HepG2 (cell line): ENCODE data around the gene ETFA. TPM values are rescaled to one million over a fixed set of nuclear protein-coding genes. Genes with fewer than 3 reads are reported as not detected.

Source experiments
- CBX5 ChIP-seq: sonication (generic); formaldehyde crosslinking; IDR thresholded peaks from 2 replicates; pipeline ENCODE4 v1.4.0; 2020; ENCODE audit warnings: missing genetic modification reagents, borderline replicate concordance
- DMAP1 ChIP-seq: IDR thresholded peaks from 2 replicates; pipeline ENCODE4 v1.6.1; 2016
- HNF4G ChIP-seq, 2 experiments: sonication (generic) in 1 of 2; formaldehyde crosslinking in 1 of 2; IDR thresholded peaks; 2 replicates each; pipeline versions ENCODE4 v1.4.0 to v1.6.1; 2011 to 2020; ENCODE audit warnings: borderline replicate concordance in 2 of 2, low read depth in 2 of 2, mild to moderate bottlenecking in 2 of 2, low read length in 1 of 2, missing genetic modification reagents in 1 of 2, moderate library complexity in 1 of 2
- NFIC ChIP-seq: IDR thresholded peaks from 2 replicates; pipeline ENCODE4 v1.6.1; 2012; ENCODE audit warnings: mild to moderate bottlenecking, low read length, inconsistent platforms
- PAX8 ChIP-seq: sonication (generic); formaldehyde crosslinking; IDR thresholded peaks from 2 replicates; pipeline ENCODE4 v1.8.0; 2022; ENCODE audit warnings: mild to moderate bottlenecking, missing genetic modification reagents, borderline replicate concordance
- PRDM4 ChIP-seq: sonication (generic); formaldehyde crosslinking; IDR thresholded peaks from 2 replicates; pipeline ENCODE4 v1.9.0; 2021; ENCODE audit warnings: missing genetic modification reagents, borderline replicate concordance
- SIN3A ChIP-seq: IDR thresholded peaks from 2 replicates; pipeline ENCODE4 v1.6.1; 2011; ENCODE audit warnings: low read depth, mild to moderate bottlenecking, control low read depth, low read length, borderline replicate concordance
- SOX6 ChIP-seq, 2 experiments: fragments of 450-650 bp in 1 of 2; sonication (generic) in 1 of 2; formaldehyde crosslinking in 1 of 2; IDR thresholded peaks; 2 replicates each; pipeline versions ENCODE4 v1.4.0 to v1.6.1; 2017 to 2020; ENCODE audit warnings: antibody characterized with exemption in 1 of 2, mild to moderate bottlenecking in 1 of 2, missing genetic modification reagents in 1 of 2
- SP140L ChIP-seq: sonication (generic); formaldehyde crosslinking; IDR thresholded peaks from 2 replicates; pipeline ENCODE4 v1.4.0; 2020; ENCODE audit warnings: missing genetic modification reagents, borderline replicate concordance
- TRIM24 ChIP-seq: sonication (generic); formaldehyde crosslinking; IDR thresholded peaks from 2 replicates; pipeline ENCODE4 v1.8.0; 2022; ENCODE audit warnings: mild to moderate bottlenecking, missing genetic modification reagents
- ZFP36L1 ChIP-seq: sonication (generic); formaldehyde crosslinking; IDR thresholded peaks from 2 replicates; pipeline ENCODE4 v1.8.0; 2022; ENCODE audit warnings: mild to moderate bottlenecking, missing genetic modification reagents, moderate library complexity
- ZMYM2 ChIP-seq: sonication (generic); formaldehyde crosslinking; IDR thresholded peaks from 2 replicates; pipeline ENCODE4 v1.8.0; 2022; ENCODE audit warnings: mild to moderate bottlenecking, missing genetic modification reagents
- ZMYM3 ChIP-seq: sonication (generic); formaldehyde crosslinking; IDR thresholded peaks from 2 replicates; pipeline ENCODE4 v1.5.1; 2020; ENCODE audit warnings: mild to moderate bottlenecking, missing genetic modification reagents
- ZNF12 ChIP-seq: sonication (generic); formaldehyde crosslinking; IDR thresholded peaks from 2 replicates; pipeline ENCODE4 v1.5.0; 2020; ENCODE audit warnings: missing genetic modification reagents
- ZNF337 ChIP-seq: sonication (generic); formaldehyde crosslinking; IDR thresholded peaks from 2 replicates; pipeline ENCODE4 v1.5.1; 2020; ENCODE audit warnings: missing genetic modification reagents, low read depth, mild to moderate bottlenecking, borderline replicate concordance
- ZNF430 ChIP-seq: sonication (generic); formaldehyde crosslinking; IDR thresholded peaks from 2 replicates; pipeline ENCODE4 v1.9.0; 2021; ENCODE audit warnings: mild to moderate bottlenecking, missing genetic modification reagents
- ZNF441 ChIP-seq: sonication (generic); formaldehyde crosslinking; IDR thresholded peaks from 2 replicates; pipeline ENCODE4 v1.7.0; 2021; ENCODE audit warnings: missing genetic modification reagents, borderline replicate concordance
- ZNF580 ChIP-seq: IDR thresholded peaks from 2 replicates; pipeline ENCODE4 v1.6.1; 2016; ENCODE audit warnings: low read depth, borderline replicate concordance
- ZSCAN29 ChIP-seq: sonication (generic); formaldehyde crosslinking; conservative IDR thresholded peaks from 2 replicates; pipeline ENCODE4 v1.4.0; 2020; ENCODE audit warnings: mild to moderate bottlenecking, missing genetic modification reagents
- polyA plus RNA-seq, 8 experiments: library from polyadenylated mRNA; depleted of rRNA in 3 of 8; stranded (reverse) in 7 of 8; unstranded in 1 of 8; fragments of >200 nt; fragmentation: Illumina TruSeq in 4 of 8; extraction: Trizol in 4 of 8; gene quantifications; 2 replicates each; pipeline versions ENCODE4 v1.2.1 to v1.2.3, GENCODE V29; 2011 to 2016; ENCODE audit warnings: low read depth in 4 of 8, missing spikeins in 1 of 8, mixed read lengths in 1 of 8; ENCODE audit not compliant: insufficient read depth in 1 of 8
- total RNA-seq, 5 experiments: library from RNA; depleted of rRNA; stranded (reverse); fragments of >200 nt; fragmentation: Illumina TruSeq; extraction: Trizol; gene quantifications; 2 replicates each; pipeline ENCODE4 v1.2.3, GENCODE V29; 2016; ENCODE audit warnings: low read depth in 1 of 5
- TF ChIP-seq, protein P1 (sequence below): IDR thresholded peaks from 2 replicates; pipeline ENCODE4 v1.6.1; 2016; ENCODE audit warnings: mild to moderate bottlenecking, missing biosample characterization, missing genetic modification reagents
- TF ChIP-seq, protein P2 (sequence below): sonication (generic); formaldehyde crosslinking; IDR thresholded peaks from 2 replicates; pipeline ENCODE4 v1.8.0; 2022; ENCODE audit warnings: missing genetic modification reagents, low read depth, mild to moderate bottlenecking, borderline replicate concordance
- TF ChIP-seq, protein P3 (sequence below): IDR thresholded peaks from 2 replicates; pipeline ENCODE4 v1.6.1; 2016
- TF ChIP-seq, protein P4 (sequence below): IDR thresholded peaks from 2 replicates; pipeline ENCODE4 v1.6.1; 2018; ENCODE audit warnings: missing genetic modification reagents

ETFA gene
- total and polyA plus RNA-seq, 2 of the 13 experiments (the other 11 are each of a cell fraction or from before 2014, with no cell fraction given), result 291 to 396 TPM

DNA sequence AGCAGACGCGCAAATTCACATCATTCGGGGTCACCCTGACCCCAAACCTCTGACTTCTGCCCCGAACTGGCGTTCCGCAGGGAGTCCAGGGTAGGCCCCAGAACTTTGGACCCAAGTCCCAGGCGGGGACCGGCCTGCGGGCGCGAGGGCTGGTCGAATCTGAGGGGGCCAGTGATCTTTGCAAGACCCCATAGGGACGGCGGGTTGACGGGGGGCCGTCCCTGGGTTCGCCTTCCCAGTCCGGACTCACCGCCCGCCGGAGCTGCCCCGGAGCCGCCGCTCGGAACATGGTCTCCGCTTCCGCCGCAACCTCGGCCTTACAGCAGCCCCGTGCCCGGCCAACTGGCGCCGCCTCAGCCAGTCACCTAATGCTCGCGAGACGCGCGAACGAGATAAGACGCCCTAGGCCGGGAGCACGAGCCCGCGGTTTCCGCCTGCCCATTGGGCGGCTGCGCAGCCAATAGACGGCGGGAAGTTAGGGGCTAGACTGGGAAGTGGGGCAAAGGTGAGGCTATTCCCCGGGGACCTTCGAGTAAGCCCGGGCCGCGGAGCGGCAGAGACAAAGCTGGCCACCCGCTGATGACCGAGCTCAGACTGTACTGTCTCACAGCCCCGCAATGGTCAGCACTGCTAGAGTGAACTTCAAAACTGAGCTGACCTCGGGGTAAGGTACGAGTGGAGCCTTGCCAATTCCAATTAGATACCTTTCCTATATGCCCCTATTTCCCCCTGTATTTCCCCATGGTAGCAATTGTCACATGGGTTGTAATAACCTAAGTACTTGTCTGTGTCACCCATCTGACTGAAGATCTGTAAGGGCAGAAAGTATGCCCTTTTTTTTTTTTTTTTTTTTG lies at the start of gene ETFA (continued):
- TF ChIP-seq ZSCAN29 (CRISPR knock-in tag) (no peak), ZNF337 (CRISPR knock-in tag) (peak; percentile 87), PAX8 (CRISPR knock-in tag) (no peak; the same call in 1 of the 2 replicates), ZNF441 (CRISPR knock-in tag) (no peak; the same call in 1 of the 2 replicates), SOX6 (IDR thresholded peaks at IDR 0.05) (no peak), SOX6 (CRISPR knock-in tag; IDR thresholded peaks at IDR 0.05) (peak; percentile 74), PRDM4 (CRISPR knock-in tag) (no peak), DMAP1 (CRISPR knock-in tag) (peak; percentile 92), CBX5 (CRISPR knock-in tag) (no peak), ZFP36L1 (peak; percentile 87; the same call in 1 of the 2 replicates), ZMYM2 (no peak; the same call in 1 of the 2 replicates), NFIC (no peak), ZNF580 (CRISPR knock-in tag) (no peak; the same call in 1 of the 2 replicates), ZNF430 (CRISPR knock-in tag) (peak; percentile 30; the same call in 1 of the 2 replicates), TRIM24 (CRISPR knock-in tag) (no peak), SIN3A (peak; percentile 59; the same call in 1 of the 2 replicates), ZNF12 (CRISPR knock-in tag) (no peak), SP140L (CRISPR knock-in tag) (no peak), HNF4G (IDR thresholded peaks at IDR 0.05; ENCODE audit: borderline replicate concordance, low read depth, low read length) (peak; percentile 88), HNF4G (CRISPR knock-in tag; IDR thresholded peaks at IDR 0.05; ENCODE audit: borderline replicate concordance, low read depth) (peak; percentile 92), ZMYM3 (CRISPR knock-in tag) (peak; percentile 45; the same call in 1 of the 2 replicates)
- TF ChIP-seq, protein P1, sequence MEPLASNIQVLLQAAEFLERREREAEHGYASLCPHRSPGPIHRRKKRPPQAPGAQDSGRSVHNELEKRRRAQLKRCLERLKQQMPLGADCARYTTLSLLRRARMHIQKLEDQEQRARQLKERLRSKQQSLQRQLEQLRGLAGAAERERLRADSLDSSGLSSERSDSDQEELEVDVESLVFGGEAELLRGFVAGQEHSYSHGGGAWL (CRISPR knock-in tag), result peak; percentile 59; the same call in 1 of the 2 replicates
- TF ChIP-seq, protein P2, sequence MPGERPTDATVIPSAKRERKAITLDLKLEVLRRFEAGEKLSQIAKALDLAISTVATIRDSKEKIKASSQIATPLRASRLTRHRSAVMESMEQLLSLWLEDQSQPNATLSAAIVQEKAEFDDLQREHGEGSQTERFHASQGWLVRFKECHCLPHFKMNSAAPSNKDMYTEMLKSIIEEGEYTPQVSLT, result no peak
- TF ChIP-seq, protein P3, sequence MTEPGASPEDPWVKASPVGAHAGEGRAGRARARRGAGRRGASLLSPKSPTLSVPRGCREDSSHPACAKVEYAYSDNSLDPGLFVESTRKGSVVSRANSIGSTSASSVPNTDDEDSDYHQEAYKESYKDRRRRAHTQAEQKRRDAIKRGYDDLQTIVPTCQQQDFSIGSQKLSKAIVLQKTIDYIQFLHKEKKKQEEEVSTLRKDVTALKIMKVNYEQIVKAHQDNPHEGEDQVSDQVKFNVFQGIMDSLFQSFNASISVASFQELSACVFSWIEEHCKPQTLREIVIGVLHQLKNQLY, result peak; percentile 71; the same call in 1 of the 2 replicates
- TF ChIP-seq, protein P4, sequence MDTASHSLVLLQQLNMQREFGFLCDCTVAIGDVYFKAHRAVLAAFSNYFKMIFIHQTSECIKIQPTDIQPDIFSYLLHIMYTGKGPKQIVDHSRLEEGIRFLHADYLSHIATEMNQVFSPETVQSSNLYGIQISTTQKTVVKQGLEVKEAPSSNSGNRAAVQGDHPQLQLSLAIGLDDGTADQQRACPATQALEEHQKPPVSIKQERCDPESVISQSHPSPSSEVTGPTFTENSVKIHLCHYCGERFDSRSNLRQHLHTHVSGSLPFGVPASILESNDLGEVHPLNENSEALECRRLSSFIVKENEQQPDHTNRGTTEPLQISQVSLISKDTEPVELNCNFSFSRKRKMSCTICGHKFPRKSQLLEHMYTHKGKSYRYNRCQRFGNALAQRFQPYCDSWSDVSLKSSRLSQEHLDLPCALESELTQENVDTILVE (CRISPR knock-in tag), result peak; percentile 72; the same call in 1 of the 2 replicates
